ENCODE measurements around the gene RPGRIP1L. TPM values are rescaled to one million over a fixed set of nuclear protein-coding genes. Genes with fewer than 3 reads are reported as not detected.

The RPGRIP1L gene
- total and polyA plus RNA-seq, 9 of the 15 experiments (the other 6 are each of a cell fraction or from before 2014, with no cell fraction given): 3.2 to 7.7 (median 5.8) TPM

DNA sequence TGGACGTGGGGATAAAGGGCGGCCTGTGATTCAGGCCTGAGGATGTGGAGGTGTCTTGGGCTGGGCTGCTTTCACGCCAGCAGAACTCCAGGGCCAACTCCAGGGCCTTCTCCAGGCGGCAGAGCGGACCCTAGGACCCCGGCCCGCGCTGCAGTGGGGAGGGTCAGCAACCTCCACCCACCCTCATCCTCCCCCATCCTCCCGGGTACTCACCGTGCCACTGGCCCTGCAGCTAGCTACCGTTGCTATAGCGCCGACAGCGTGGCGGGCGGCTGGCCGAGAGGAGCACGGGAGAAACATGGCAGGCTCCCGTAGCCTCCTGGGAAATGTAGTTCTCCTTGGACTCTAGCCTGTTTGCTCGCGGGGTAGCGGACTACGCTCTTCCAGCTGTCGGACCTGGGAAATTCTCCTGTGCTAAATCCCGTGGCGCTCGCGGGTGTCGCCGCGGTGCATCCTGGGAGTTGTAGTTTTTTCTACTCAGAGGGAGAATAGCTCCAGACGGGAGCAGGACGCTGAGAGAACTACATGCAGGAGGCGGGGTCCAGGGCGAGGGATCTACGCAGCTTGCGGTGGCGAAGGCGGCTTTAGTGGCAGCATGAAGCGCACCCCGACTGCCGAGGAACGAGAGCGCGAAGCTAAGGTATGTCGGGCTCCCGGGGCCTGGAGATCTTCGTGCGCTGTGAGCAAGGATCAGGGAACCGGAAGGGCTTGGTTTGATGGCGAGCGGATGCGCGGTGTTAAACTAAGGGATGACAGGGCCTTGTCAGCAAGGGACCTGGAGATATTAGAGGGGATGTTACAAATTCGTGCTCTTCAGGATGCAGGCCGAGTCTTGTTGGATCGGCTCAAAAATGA, at the start of gene RPGRIP1L, which contains the start of gene FTO (continued):
- TF ChIP-seq, protein P1, sequence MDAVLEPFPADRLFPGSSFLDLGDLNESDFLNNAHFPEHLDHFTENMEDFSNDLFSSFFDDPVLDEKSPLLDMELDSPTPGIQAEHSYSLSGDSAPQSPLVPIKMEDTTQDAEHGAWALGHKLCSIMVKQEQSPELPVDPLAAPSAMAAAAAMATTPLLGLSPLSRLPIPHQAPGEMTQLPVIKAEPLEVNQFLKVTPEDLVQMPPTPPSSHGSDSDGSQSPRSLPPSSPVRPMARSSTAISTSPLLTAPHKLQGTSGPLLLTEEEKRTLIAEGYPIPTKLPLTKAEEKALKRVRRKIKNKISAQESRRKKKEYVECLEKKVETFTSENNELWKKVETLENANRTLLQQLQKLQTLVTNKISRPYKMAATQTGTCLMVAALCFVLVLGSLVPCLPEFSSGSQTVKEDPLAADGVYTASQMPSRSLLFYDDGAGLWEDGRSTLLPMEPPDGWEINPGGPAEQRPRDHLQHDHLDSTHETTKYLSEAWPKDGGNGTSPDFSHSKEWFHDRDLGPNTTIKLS (IDR thresholded peaks at IDR 0.05; ENCODE audit: borderline replicate concordance, low read depth): peak; percentile 97
- TF ChIP-seq ZNF696 (CRISPR knock-in tag; conservative IDR thresholded peaks at IDR 0.05) (no peak), BDP1 (IDR thresholded peaks at IDR 0.05; ENCODE audit: insufficient read depth, insufficient read length) (no peak), POLR2G (IDR thresholded peaks at IDR 0.05; ENCODE audit: low read depth, low read length) (peak; percentile 56; the same call in 1 of the 2 replicates), KAT8 (IDR thresholded peaks at IDR 0.05; ENCODE audit: low read depth) (no peak), ZNF407 (IDR thresholded peaks at IDR 0.05; ENCODE audit: low read depth) (no peak), ZFP36 (IDR thresholded peaks at IDR 0.05; ENCODE audit: low read depth, low read length, partially characterized antibody) (no peak), CEBPZ (IDR thresholded peaks at IDR 0.05; ENCODE audit: borderline replicate concordance, low read depth, low read length) (no peak), SAFB (IDR thresholded peaks at IDR 0.05; ENCODE audit: borderline replicate concordance, low read depth, low read length) (no peak), ZNF699 (CRISPR knock-in tag; IDR thresholded peaks at IDR 0.05; ENCODE audit: insufficient replicate concordance) (no peak)
- TF ChIP-seq, protein P2, sequence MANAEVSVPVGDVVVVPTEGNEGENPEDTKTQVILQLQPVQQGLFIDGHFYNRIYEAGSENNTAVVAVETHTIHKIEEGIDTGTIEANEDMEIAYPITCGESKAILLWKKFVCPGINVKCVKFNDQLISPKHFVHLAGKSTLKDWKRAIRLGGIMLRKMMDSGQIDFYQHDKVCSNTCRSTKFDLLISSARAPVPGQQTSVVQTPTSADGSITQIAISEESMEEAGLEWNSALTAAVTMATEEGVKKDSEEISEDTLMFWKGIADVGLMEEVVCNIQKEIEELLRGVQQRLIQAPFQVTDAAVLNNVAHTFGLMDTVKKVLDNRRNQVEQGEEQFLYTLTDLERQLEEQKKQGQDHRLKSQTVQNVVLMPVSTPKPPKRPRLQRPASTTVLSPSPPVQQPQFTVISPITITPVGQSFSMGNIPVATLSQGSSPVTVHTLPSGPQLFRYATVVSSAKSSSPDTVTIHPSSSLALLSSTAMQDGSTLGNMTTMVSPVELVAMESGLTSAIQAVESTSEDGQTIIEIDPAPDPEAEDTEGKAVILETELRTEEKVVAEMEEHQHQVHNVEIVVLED (CRISPR knock-in tag; IDR thresholded peaks at IDR 0.05): peak; percentile 74
